GM12878 (cell line): ENCODE measurements around the gene DNAJC3.

Experiments used
- EZH2 ChIP-seq: IDR thresholded peaks from 2 replicates; pipeline ENCODE4 v1.6.1; 2012; ENCODE audit warnings: low read depth, mild to moderate bottlenecking, control low read depth, inconsistent platforms, low read length, borderline replicate concordance; ENCODE audit not compliant: control insufficient read depth
- POLR2A ChIP-seq: IDR thresholded peaks from 2 replicates; pipeline ENCODE4 v1.6.1; 2011; ENCODE audit warnings: low read depth, mild to moderate bottlenecking, low read length
- POLR2AphosphoS2 ChIP-seq: IDR thresholded peaks from 2 replicates; pipeline ENCODE4 v1.6.1; 2011; ENCODE audit warnings: low read depth, mild to moderate bottlenecking, low read length, improper control_type of control experiment, moderate library complexity
- RAD21 ChIP-seq: IDR thresholded peaks from 2 replicates; pipeline ENCODE4 v1.6.1; 2011; ENCODE audit warnings: mild to moderate bottlenecking, low read depth, low read length, moderate library complexity; ENCODE audit not compliant: insufficient read depth
- RELA ChIP-seq: fragments of 450-650 bp; IDR thresholded peaks from 2 replicates; pipeline ENCODE4 v1.8.0; 2014; ENCODE audit warnings: borderline replicate concordance; ENCODE audit not compliant: partially characterized antibody
- SPI1 ChIP-seq: IDR thresholded peaks from 2 replicates; pipeline ENCODE4 v1.6.1; 2011; ENCODE audit warnings: low read depth, mild to moderate bottlenecking, low read length, moderate library complexity, borderline replicate concordance; ENCODE audit not compliant: insufficient read depth
- TF ChIP-seq, protein P1 (sequence below), 3 experiments: IDR thresholded peaks in 2 of 3; conservative IDR thresholded peaks in 1 of 3; 2 replicates each; pipeline ENCODE4 v1.5.1; 2011; ENCODE audit warnings: low read depth in 3 of 3, low read length in 3 of 3, mild to moderate bottlenecking in 3 of 3, control low read depth in 2 of 3, moderate library complexity in 2 of 3, inconsistent platforms in 1 of 3, mixed read lengths in 1 of 3; ENCODE audit not compliant: control insufficient read depth in 2 of 3, insufficient read depth in 1 of 3; ENCODE audit errors: extremely low read depth in 1 of 3
- TF ChIP-seq, protein P2 (sequence below): IDR thresholded peaks from 2 replicates; pipeline ENCODE4 v1.6.1; 2012; ENCODE audit warnings: low read depth, low read length, improper control_type of control experiment

DNA sequence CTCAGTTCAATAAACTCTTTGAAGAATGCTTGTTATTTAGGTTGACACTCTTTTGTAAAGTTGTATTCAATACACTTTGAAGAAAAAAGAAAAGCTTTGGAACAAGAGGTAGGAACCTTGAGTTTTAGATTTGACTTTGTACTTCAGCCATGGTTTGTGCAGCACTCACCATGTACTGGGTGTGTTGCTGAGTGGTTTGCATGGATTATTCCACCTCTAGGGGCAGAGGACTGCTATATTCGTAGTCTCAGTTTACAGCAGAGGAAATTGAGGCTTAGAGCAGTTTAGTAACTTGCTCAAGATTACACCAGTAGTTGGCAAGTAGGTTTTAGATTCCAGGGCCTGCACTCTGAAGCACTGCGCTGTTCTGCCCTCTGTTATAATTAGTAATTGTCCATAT, 68.8 kb downstream of the DNAJC3 start:
- TF ChIP-seq, protein P1, sequence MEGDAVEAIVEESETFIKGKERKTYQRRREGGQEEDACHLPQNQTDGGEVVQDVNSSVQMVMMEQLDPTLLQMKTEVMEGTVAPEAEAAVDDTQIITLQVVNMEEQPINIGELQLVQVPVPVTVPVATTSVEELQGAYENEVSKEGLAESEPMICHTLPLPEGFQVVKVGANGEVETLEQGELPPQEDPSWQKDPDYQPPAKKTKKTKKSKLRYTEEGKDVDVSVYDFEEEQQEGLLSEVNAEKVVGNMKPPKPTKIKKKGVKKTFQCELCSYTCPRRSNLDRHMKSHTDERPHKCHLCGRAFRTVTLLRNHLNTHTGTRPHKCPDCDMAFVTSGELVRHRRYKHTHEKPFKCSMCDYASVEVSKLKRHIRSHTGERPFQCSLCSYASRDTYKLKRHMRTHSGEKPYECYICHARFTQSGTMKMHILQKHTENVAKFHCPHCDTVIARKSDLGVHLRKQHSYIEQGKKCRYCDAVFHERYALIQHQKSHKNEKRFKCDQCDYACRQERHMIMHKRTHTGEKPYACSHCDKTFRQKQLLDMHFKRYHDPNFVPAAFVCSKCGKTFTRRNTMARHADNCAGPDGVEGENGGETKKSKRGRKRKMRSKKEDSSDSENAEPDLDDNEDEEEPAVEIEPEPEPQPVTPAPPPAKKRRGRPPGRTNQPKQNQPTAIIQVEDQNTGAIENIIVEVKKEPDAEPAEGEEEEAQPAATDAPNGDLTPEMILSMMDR (IDR thresholded peaks at IDR 0.05 in 2 of 3, conservative IDR thresholded peaks at IDR 0.05 in 1 of 3; ENCODE audit: control insufficient read depth in 2 of 3, extremely low read depth in 1 of 3, insufficient read depth in 1 of 3, low read depth in 3 of 3, low read length in 3 of 3) = no peak
- TF ChIP-seq RELA (no peak), POLR2AphosphoS2 (no peak), RAD21 (no peak), SPI1 (no peak), EZH2 (no peak), POLR2A (no peak)
- TF ChIP-seq, protein P2, sequence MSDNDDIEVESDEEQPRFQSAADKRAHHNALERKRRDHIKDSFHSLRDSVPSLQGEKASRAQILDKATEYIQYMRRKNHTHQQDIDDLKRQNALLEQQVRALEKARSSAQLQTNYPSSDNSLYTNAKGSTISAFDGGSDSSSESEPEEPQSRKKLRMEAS = no peak
